MM.1S (cell line): ENCODE measurements around the gene TEAD2.
"Not testable (repeated sequence)": the region's sequence is repeated elsewhere in the genome, so short reads cannot be mapped to it uniquely, and the experiment has no call there.

ENCODE experiments used
- DNase-seq: peaks from one replicate; pipeline ENCODE4 v3.0.0-alpha.2; 2015
- H2AFZ ChIP-seq: fragments of 300-600 bp; sonication (generic); 2 replicates; pipeline ENCODE4 v1.6.0; 2016; ENCODE audit warnings: antibody characterized with exemption, low read length
- H3F3A ChIP-seq: fragments of 300-600 bp; sonication (generic); 2 replicates; pipeline ENCODE4 v1.6.1; 2016; ENCODE audit warnings: mild to moderate bottlenecking, antibody characterized with exemption, low read length, moderate library complexity, mixed read lengths; ENCODE audit not compliant: insufficient read depth
- H3K27ac ChIP-seq: fragments of 300-600 bp; sonication (generic); 2 replicates; pipeline ENCODE4 v1.5.1; 2016; ENCODE audit warnings: mild to moderate bottlenecking, low read length
- H3K27me3 ChIP-seq: fragments of 300-600 bp; sonication (generic); replicated peaks from 2 replicates; pipeline ENCODE4 v1.6.0; 2016; ENCODE audit warnings: low read length; ENCODE audit not compliant: insufficient read depth
- H3K36me3 ChIP-seq: fragments of 300-600 bp; sonication (generic); replicated peaks from 2 replicates; pipeline ENCODE4 v1.6.1; 2016; ENCODE audit warnings: mild to moderate bottlenecking, low read length, mixed read lengths; ENCODE audit not compliant: insufficient read depth
- H3K4me1 ChIP-seq: fragments of 300-600 bp; sonication (generic); 2 replicates; pipeline ENCODE4 v1.6.1; 2016; ENCODE audit warnings: low read length, mixed read lengths
- H3K4me2 ChIP-seq: fragments of 300-600 bp; sonication (generic); 2 replicates; pipeline ENCODE4 v1.6.0; 2016; ENCODE audit warnings: low read depth, low read length
- H3K4me3 ChIP-seq: fragments of 300-600 bp; sonication (generic); 2 replicates; pipeline ENCODE4 v1.5.1; 2016; ENCODE audit warnings: low read length, mixed read lengths
- H3K79me2 ChIP-seq: fragments of 300-600 bp; sonication (generic); 2 replicates; pipeline ENCODE4 v1.6.1; 2016; ENCODE audit warnings: mixed run types, low read length, mixed read lengths
- H3K9ac ChIP-seq: fragments of 300-600 bp; sonication (generic); 2 replicates; pipeline ENCODE4 v1.6.1; 2016; ENCODE audit warnings: low read length, mixed read lengths
- H3K9me2 ChIP-seq: fragments of 300-600 bp; sonication (generic); replicated peaks from 2 replicates; pipeline ENCODE4 v1.6.1; 2016; ENCODE audit warnings: mild to moderate bottlenecking, low read length, mixed read lengths; ENCODE audit not compliant: insufficient read depth
- H3K9me3 ChIP-seq: fragments of 300-600 bp; sonication (generic); replicated peaks from 2 replicates; pipeline ENCODE4 v1.6.1; 2016; ENCODE audit warnings: mild to moderate bottlenecking, low read length, mixed read lengths; ENCODE audit not compliant: insufficient read depth
- H4K20me1 ChIP-seq: fragments of 300-600 bp; sonication (generic); 2 replicates; pipeline ENCODE4 v1.6.1; 2016; ENCODE audit warnings: mild to moderate bottlenecking, low read length, moderate library complexity, mixed read lengths; ENCODE audit not compliant: insufficient read depth
- CTCF ChIP-seq: fragments of 300-600 bp; sonication (generic); IDR thresholded peaks from 2 replicates; pipeline ENCODE4 v1.5.1; 2016; ENCODE audit warnings: antibody characterized with exemption, low read length, mixed read lengths
- EZH2 ChIP-seq: fragments of 300-600 bp; sonication (generic); optimal IDR thresholded peaks from 2 replicates; pipeline ENCODE3; 2017; ENCODE audit warnings: low read depth, mild to moderate bottlenecking, antibody characterized with exemption, low read length, mixed read lengths
- EZH2phosphoT487 ChIP-seq: fragments of 300-600 bp; sonication (generic); IDR thresholded peaks from 2 replicates; pipeline ENCODE4 v1.6.1; 2018; ENCODE audit warnings: antibody characterized with exemption, low read length

TEAD2 gene

DNA sequence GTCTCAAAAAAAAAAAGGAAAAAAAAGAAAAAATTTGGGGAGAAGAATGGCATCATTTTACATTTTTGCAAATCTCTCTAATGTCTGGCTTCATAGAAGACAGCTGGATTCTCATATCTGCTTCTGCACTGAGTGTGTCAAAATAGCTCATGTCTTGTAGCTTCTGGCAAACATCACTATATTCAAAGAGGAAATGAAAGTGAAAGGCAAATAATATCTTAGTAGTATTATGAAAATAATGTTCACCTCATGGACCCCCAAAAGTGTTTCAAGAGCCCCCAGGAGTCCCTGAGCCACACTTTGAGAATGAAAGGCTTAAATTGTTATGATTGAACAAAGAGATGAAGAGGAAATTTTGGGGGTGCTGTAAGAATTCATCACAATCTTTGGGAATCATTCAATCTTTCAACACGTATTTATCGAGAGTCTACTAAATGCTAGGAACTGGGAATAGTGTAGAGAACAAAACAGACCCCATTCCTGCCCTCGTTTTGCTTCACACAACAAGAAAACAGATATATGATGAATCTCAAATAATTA is 36.0 kb downstream of the TEAD2 start:
- H3K4me3 ChIP-seq: no peak overlapping the region
- H3K4me2 ChIP-seq: no peak overlapping the region
- no peaks in the 10 kb centered on the region for H3K9me2 ChIP-seq
- no peak for DNase-seq
- peaks cover 5% of the 10 kb centered on the region; the same call in 1 of the 2 replicates for H3K4me1 ChIP-seq
- no peak overlapping the region for H3K27ac ChIP-seq
- no peaks in the 10 kb centered on the region for H4K20me1 ChIP-seq
- no peaks in the 10 kb centered on the region for H3K36me3 ChIP-seq
- no peaks in the 10 kb centered on the region for H3K9me3 ChIP-seq
- no peaks in the 10 kb centered on the region for H3K79me2 ChIP-seq
- no peak overlapping the region for H3K9ac ChIP-seq
- peaks cover 24% of the 10 kb centered on the region for H3K27me3 ChIP-seq
- TF ChIP-seq EZH2 (no peak), EZH2phosphoT487 (no peak), CTCF (no peak)
- 0 out of 2 replicates have a peak, but pooled peaks cover 3% of the 10 kb centered on the region for H3F3A ChIP-seq
- H2AFZ ChIP-seq: no peak overlapping the region

GRCh38 chr19:49325756-49326155 is 36.5 kb downstream of the TEAD2 start:
- H3K4me2 ChIP-seq: not testable (repeated sequence)

DNA sequence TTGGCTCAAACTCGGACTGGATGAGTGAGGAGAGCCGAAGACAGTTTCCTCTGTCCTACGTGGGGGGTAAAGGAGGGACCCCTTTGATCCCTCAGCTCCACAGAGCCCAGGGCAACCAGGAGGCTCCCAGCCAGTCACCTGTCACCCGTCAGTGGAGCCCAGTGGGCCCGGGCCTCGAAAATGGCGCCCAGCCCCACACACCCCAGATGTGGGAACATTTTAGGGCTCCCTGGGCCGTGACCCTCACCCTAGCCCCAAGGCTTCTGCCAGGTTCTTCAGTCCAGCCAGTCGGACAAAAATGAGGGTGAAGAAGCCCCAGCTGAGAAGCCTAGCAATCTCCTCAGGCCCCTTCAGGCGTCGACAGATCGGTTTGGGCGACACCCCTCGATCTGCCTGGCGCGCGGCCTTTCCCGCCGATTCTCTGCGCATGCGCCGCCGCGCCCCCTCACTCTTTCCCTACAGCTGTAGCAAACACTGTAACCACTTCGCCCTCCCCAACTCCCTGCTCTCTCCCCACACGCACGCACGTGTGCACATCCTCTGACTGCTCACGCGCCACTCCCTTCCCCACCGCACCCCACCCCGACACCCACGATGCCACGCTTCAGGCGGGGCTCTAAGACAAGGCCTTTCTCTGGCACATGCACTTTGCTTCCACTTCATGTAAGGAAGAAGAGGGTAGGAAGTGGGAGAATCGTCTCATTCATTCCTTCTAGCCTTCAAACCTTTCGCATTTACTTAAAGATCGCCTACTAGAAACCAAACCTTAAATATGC is 37.2 kb downstream of the TEAD2 start, which contains the start of gene SLC6A16:
SLC6A16 (minus strand) TSS at position 391 of the 776 bp plus-strand sequence. CDS start 13,844 bp downstream, outside the sequence.
- Histone ChIP-seq H3K36me3 (no peaks in the 10 kb centered on the region), H3K4me2 (no peak within 1 kb of the TSS), H2AFZ (no peak within 1 kb of the TSS), H3K9me2 (no peaks in the 10 kb centered on the region), H3K27me3 (peaks cover 30% of the 10 kb centered on the region), H3F3A (0 out of 2 replicates have a peak, but pooled peaks cover 3% of the 10 kb centered on the region), H3K9me3 (no peaks in the 10 kb centered on the region), H3K4me1 (peaks cover 5% of the 10 kb centered on the region; the same call in 1 of the 2 replicates), H3K4me3 (no peak within 1 kb of the TSS), H3K9ac (no peak within 1 kb of the TSS), H3K79me2 (no peaks in the 10 kb centered on the region), H4K20me1 (no peaks in the 10 kb centered on the region), H3K27ac (no peak within 1 kb of the TSS)
- TF ChIP-seq EZH2 (no peak), EZH2phosphoT487 (no peak)
- DNase-seq: no peak

More at GRCh38 chr19:49325756-49326155, 36.5 kb downstream of the TEAD2 start:
- DNase-seq, H4K20me1 ChIP-seq, H3F3A ChIP-seq, H3K4me1 ChIP-seq, H2AFZ ChIP-seq, H3K4me3 ChIP-seq, H3K9ac ChIP-seq, H3K9me3 ChIP-seq, H3K9me2 ChIP-seq, H3K36me3 ChIP-seq, H3K27ac ChIP-seq, H3K79me2 ChIP-seq: not testable (repeated sequence)
- H3K27me3 ChIP-seq: peaks cover 25% of the 10 kb centered on the region

DNA sequence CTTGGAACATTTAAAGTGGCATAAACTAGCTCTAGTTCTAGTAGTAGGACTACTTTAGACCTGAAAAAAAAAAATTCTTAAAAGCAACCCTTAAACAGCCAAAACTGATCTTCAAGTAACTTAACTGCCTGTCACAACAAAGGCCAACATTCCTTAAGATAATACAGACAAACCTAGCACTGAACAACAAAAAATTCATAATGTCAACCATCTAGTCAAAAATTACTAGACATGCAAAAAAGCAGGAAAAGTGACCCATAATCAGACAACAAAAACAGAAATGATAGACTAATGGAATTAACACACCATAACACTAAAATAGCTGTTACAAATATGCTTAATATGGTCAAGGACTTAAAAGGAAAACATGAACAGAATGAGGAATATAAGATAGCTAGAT is 43.9 kb downstream of the TEAD2 start:
- Histone ChIP-seq H3K27ac (no peak overlapping the region), H3K27me3 (peaks cover 16% of the 10 kb centered on the region), H3K9me2 (no peaks in the 10 kb centered on the region), H3K79me2 (no peaks in the 10 kb centered on the region), H2AFZ (no peak overlapping the region), H3K4me3 (no peak overlapping the region), H3K4me1 (no peaks in the 10 kb centered on the region), H4K20me1 (no peaks in the 10 kb centered on the region), H3K4me2 (no peak overlapping the region), H3K9me3 (no peaks in the 10 kb centered on the region), H3F3A (no peaks in the 10 kb centered on the region), H3K36me3 (no peaks in the 10 kb centered on the region), H3K9ac (no peak overlapping the region)
- no peak for TF ChIP-seq CTCF
- no peak for DNase-seq
